GM13976 (cell line): ENCODE data around the gene NME1.
"Not testable (repeated sequence)": the region's sequence is repeated elsewhere in the genome, so short reads cannot be mapped to it uniquely, and the experiment has no call there.

Experiments
- DNase-seq: peaks from one replicate; pipeline ENCODE4 v3.0.0; 2012; ENCODE audit warnings: low spot score
- in situ Hi-C: fragments of 300-500 bp; cut with MboI; formaldehyde crosslinking; loops from one replicate; pipeline ENCODE4 v1.12.0; 2022; ENCODE audit warnings: low sequenced_read_pairs, mixed read lengths, inconsistent platforms; ENCODE audit not compliant: unreplicated experiment
- TF ChIP-seq, protein P1 (sequence below): IDR thresholded peaks from 2 replicates; pipeline ENCODE4 v1.5.1; 2012; ENCODE audit warnings: borderline replicate concordance, mild to moderate bottlenecking; ENCODE audit not compliant: insufficient read depth; ENCODE audit errors: extremely low read depth, missing control alignments, control extremely low read depth

NME1 gene

DNA sequence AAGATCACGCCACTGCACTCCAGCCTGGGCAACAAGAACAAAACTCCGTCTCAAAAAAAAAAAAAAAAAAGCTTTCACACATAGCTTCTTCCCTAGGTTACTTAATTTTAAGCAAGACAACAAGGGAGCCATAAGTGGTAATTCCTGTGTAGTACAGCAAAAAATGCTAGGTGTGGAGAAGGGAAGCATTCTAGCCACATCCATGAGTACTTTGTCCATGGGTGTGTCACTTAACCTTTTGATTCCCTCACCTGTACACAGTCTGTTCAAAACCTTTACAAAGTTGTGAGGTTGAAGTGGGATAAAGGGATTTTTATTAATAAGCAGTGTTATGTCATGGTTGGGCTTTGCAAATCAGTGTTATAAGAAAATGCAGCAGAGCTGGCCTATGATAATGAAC, 17.4 kb downstream of the NME1 start:
- in situ Hi-C loops, result no loop called here
- TF ChIP-seq, protein P1, sequence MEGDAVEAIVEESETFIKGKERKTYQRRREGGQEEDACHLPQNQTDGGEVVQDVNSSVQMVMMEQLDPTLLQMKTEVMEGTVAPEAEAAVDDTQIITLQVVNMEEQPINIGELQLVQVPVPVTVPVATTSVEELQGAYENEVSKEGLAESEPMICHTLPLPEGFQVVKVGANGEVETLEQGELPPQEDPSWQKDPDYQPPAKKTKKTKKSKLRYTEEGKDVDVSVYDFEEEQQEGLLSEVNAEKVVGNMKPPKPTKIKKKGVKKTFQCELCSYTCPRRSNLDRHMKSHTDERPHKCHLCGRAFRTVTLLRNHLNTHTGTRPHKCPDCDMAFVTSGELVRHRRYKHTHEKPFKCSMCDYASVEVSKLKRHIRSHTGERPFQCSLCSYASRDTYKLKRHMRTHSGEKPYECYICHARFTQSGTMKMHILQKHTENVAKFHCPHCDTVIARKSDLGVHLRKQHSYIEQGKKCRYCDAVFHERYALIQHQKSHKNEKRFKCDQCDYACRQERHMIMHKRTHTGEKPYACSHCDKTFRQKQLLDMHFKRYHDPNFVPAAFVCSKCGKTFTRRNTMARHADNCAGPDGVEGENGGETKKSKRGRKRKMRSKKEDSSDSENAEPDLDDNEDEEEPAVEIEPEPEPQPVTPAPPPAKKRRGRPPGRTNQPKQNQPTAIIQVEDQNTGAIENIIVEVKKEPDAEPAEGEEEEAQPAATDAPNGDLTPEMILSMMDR, result no peak
- DNase-seq, result no peak

DNA sequence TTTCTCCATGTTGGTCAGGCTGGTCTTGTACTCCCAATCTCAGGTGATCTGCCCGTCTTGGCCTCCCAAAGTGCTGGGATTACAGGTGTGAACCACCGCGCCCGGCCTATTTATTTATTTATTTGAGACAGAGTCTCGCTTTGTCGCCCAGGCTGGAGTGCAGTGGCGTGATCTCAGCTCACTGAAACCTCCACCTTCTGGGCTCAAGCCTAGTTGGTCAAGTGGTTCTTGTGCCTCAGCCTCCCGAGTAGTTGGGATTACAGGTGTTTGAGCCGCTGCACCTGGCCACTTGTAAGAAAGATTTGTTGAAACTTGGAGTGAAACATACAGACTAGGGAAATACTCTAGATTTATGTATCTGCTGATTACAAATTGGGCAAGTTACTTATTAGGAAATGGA, 18.7 kb downstream of the NME1 start:
- in situ Hi-C loops, result not testable (repeated sequence)

DNA sequence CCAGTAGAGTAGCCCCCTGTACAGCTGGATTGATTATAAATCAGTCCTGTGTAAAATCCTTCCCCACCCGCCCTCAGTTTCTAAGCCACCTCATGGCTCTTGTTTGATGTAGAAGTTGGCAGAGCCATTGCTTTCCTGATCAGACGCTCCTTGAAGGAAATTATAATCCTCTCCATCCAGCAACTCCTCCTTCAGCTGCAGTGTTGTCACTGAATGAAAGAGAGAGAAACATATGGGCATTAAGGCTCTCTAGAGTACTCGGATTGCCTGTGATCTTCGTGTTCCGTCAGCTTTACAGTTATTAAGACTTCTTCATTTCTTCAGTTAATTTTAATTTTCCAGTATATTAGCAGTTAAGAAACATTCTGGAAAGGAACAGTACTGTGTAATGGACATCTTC, 27.1 kb downstream of the NME1 start:
- in situ Hi-C loops, result no loop called here
- no peak for DNase-seq
- TF ChIP-seq, protein P1, result no peak

More for the DNA sequence above, 18.7 kb downstream of the NME1 start:
- DNase-seq, result not testable (repeated sequence)

DNA sequence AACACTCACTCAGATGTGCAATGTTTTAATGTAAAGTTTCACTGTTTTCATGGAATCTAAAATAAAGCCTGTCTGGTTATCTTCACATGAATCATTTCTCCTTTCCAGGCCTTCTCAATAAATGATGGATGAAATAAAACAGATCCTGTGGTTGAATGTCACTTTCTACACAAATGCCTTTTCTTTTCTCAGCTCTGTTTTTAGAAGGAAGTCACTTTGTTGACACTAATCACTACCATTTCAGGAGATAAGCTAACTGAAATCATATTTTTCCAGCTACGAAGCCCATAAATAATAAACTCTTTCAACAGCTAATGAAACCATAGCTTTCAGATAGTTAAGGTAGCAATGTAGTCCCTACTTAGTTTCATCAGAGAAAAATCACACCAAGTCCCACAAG, 30.8 kb downstream of the NME1 start:
- DNase-seq, result no peak
- in situ Hi-C loops, result no loop called here
- TF ChIP-seq, protein P1, result no peak

DNA sequence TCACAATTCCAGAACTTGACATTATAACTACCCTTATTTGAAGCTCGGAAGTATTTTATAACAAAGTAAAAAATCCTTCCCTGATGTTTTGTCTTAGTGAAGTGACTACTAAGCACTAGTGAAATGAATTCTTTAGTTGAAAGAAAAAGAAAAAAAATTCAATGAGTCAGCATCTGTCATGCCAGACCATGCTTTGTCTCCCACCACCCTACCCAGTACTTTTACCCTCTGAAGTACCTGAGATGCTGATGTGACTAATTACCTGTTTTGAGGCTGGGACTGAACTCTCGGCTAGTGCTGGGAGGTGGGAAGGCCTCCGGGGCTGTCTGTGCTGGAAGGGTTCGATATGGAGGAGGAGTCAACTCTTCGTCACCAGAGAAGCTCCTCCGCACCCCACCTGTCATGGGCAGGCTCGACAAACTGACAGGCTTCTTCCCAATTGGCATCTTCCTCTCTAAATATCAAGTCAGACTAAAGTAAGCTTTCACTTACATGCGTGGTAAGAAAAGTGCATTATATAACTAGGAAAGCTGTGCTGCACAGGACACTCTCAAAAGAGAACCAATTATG, 32.5 kb downstream of the NME1 start:
- DNase-seq, result no peak
- TF ChIP-seq, protein P1, result no peak
- in situ Hi-C loops, result no loop called here

DNA sequence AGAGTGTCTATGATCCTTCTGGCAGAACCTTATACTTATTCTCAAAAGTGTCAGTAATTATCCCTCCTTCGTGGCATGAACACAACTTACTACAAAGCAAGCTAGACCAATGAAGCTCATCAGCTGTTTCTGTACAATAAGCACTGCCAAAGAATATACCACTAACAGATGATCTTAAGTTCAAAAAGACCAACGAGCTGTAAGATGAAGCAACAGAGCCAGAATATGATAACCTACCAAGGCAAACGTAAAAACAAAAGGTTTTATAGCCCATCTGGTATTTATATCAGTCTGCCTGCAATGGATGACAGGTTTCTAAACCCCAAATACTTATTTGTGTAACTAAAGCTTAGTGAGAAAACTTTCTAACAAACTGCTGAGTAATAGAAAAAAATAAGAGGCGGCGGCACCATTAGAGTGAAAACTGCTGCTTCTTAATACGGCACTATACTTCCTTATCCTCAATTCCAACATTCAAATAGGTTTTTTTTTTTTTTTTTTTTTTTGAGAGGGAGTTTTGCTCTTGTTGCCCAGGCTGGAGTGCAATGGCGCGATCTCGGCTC, 35.0 kb downstream of the NME1 start:
- TF ChIP-seq, protein P1, result no peak
- in situ Hi-C loops, result no loop called here
- DNase-seq, result no peak

DNA sequence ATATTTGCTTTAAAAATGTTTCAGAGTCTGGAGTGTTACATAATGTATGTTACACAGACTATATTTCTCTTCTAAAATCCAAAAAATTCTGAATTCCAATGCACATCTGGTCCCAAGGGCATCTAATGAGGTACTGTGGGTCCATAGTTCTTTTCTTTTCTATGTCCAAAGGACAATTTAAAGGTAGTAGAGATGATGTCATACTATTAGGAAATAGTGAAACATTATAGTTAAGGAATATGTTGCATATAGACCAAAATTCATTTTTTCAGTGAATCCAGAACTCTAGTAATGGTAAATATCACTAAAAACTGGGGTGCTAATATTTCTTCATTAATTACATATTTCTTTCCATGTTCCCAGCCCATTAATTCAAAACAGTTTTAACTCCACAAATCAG, 35.8 kb downstream of the NME1 start:
- in situ Hi-C loops, result no loop called here
- DNase-seq, result no peak
- TF ChIP-seq, protein P1, result no peak
